ENCODE measurements around the gene GAS7.

Gene GAS7

DNA sequence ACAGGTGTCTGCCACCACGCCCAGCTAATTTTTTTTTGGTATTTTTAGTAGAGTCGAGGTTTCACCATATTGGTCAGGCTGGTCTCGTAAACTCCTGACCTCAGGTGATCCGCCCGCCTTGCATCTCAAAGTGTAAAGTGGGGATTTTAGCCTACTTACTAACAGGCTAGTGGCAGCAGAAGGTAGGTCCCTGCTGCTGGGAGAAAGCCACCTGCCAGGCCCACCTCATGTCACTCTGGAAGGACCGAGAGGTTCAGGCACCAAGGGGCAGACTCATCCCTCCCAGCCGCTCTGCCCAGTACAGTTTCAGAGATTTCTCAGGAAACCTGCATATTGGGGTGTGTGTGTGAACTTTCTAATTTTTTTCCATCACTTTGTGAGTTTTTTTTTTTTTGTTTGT is 291.3 kb downstream of the GAS7 start:
- DNase-seq: no peak

DNA sequence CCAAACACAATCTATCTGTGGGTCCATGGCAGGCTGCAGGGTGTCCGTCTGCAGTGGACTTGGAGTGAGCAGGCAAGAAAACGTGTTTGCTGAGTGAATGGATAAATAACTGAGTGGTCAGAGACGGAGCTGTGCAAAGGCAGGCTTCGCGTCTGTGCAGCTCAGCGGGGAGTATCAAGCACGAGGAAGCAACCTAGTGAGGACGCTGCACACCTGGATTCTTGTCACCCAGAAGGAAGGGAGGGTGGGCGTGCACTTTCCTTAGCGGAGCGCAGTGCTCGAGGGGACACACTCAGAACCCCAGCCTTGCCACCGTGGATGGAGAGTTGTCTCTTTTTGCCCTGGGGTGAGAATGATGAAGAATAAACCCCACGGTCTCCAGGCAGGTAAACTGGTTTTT is 291.8 kb downstream of the GAS7 start:
- no peak for DNase-seq

DNA sequence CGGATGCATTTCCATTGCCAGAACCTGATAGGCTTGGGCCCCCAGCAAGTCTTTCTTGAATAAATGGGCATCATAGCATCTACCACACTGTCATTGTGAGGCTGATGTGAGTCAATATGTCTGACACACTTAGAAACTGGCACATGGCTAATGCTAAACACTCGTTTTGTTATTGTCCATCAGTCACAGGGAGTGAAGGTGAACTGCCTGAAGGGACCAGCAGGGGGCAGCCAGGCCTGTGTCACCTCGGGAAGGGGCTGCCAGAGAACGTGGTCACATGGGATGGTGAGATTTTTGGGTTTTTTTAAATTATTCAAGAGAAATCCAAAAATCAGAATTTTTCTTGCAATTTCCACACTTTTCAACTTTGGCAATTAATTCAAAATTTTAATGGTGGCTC is 292.5 kb downstream of the GAS7 start:
- no peak for DNase-seq

DNA sequence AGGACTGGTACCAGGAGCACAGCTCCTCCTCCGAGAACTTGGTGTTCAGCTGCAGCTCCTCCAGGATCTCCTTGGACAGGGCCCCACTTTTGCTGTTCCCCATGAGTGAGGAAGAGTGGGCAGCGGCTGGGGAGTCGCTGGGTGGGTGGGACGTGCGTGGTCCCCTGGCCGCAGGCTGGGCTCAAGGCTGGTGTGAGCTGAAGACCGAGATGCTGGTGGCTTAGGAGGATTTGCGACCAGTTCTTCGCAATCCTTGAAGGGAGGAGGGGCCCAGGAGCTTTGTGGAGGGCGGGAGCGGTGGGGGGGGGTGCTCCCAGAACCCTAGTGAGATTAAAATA is 293.4 kb downstream of the GAS7 start, which contains the start of gene RCVRN:
RCVRN (minus strand) TSS at position 194 of the 338 bp plus-strand sequence; CDS start at position 103, 91 bp downstream.
- DNase-seq: no peak

GRCh38 chr17:9904277-9905077 is 293.9 kb downstream of the GAS7 start:
- no peak for DNase-seq

- DNase-seq: no peak
Measured at GRCh38 chr17:9902120-9902519, 296.3 kb downstream of the GAS7 start.

GRCh38 chr17:9900784-9901183 is 297.6 kb downstream of the GAS7 start:
- DNase-seq: no peak

DNA sequence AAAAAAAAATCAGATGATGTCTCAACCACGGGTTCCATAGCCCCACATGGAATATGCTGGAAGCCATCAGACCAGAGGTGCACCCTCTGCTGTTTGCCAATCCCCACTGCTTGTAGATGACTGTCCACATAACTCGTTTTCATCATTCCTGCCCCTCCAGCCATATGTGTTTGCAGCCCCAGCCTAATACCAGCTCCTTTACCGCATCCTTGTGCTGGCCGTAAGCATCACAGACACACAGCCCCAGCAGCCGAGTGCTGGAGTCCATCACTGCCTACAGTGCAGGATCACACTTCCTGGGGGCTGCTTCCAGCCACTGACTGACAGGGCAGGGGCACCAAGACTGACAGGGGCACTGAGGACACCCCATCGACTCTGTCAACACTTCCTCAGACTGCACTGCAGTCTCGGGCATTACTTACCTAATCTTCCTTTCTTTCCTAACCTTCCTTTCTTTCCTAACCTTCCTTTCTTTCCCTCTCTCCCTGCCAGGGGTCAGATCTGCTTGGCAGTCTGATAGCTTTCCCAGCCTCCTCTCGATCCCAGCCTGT is 298.3 kb downstream of the GAS7 start:
- no peak for DNase-seq

DNA sequence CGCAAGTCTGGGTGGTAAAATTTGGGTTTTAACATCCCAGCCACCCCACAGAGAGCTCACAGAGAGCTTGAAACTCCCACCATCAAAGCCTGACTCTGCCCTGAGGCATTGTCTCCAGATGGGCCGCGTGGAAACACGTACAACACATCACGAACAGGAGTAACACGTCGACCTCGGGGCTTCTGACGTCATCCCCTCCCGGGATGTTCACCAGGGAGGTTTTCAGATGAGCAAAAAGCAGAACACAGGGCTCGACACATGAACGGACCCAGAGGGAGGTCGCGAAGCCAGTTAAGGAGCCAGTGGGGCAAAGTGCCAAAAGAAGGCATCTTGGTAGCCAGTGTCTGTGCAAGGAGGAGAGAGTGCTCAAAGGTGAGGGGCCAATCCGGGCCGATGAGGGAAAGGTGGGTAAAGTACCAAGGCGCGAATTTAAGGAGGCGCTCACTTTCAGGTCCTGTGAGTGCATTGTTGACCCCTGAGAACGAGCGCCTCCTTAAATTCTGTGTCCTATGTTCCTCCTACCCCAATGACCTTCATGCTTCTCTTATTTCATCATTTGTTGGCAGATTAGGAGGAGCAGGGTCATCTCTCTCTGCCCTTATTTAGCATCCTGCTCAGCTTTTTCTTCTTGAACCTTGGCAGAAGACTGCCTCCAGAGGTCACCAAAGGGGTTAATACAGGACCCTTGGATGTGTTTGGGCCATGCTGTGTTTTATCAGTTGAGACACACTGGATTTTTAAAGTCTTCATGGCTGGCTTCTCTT is 298.9 kb downstream of the GAS7 start:
- DNase-seq: no peak

DNA sequence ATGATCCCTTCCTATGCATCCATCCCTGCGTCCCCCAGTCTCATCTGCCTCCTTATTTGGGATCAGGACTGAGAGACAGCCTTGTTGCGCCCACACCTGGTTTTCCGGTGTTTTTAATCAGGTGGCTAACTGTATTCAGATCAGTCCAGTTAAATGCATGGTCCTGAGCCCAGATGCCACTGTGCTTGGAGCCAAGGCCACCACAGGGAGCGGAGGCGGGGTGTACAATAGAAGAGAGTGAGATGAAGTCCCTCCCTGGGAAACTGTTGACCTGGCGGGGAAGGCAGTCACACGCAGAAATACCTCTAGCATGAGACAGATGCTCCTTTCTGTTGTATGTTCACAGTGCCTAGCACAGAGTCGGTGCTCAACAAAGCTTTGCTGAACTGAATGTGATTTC is 299.6 kb downstream of the GAS7 start:
- no peak for DNase-seq

GRCh38 chr17:9897372-9897968 is 300.9 kb downstream of the GAS7 start:
- DNase-seq: no peak

DNA sequence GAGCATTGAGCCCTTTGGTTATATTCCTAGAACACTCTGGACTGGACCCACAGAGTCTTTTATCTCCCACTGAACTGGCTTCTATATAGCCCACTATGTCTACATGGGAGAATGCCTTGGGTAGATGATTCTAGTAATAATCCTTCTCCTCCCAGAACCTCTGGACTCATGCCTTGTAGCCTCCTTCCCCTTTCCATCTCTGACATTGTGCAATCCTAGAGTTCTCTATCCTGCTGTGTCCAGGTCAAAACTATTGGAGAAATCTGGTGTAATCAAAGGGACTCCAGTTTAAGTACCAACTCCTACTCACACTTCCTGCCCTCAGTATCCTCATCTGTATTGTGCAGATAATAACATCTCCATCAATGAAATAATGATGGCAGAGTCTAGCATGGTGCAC is 302.5 kb downstream of the GAS7 start:
- no peak for DNase-seq

DNA sequence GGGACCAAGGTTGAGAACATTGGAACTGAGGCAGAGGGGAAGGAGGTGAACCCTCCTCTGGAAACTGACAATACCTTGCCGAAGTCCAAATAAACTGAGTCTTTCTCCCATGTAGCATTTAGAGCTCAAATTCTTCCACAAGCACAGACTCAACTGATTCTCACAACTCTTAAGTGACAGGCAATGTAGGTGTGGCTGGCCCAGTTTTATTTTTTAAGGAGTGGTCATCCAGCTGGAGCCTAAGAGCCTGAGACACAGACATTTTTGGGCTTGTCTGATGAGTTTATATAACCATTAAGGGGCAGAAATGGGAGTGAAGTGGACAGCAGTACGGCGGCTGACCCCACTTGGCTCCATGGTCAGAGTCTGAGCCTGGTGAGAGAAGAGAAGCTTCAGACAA is 304.2 kb downstream of the GAS7 start:
- DNase-seq: no peak

GRCh38 chr17:9893411-9894012 is 304.9 kb downstream of the GAS7 start:
- DNase-seq: no peak

- no peak for DNase-seq
Measured at GRCh38 chr17:9890124-9890523, 308.3 kb downstream of the GAS7 start.

DNA sequence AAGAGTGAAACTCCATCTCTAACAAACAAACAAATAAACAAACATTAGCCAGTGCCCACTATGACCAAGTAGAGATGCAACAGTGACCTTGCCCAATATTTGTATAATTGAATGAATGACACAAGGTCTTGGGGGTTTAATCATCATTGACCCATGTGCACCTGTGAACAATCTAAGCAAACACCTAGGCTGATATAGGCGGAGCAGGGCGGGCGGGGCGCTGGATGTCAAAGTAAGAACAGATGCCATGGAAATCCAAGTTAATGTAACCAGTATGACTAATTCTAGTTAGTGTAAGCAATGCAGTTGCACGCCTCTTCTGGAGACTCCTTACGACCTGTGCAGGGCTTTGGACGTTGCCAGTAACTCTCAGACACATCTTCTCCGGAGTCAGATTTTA is 310.9 kb downstream of the GAS7 start:
- no peak for DNase-seq

DNA sequence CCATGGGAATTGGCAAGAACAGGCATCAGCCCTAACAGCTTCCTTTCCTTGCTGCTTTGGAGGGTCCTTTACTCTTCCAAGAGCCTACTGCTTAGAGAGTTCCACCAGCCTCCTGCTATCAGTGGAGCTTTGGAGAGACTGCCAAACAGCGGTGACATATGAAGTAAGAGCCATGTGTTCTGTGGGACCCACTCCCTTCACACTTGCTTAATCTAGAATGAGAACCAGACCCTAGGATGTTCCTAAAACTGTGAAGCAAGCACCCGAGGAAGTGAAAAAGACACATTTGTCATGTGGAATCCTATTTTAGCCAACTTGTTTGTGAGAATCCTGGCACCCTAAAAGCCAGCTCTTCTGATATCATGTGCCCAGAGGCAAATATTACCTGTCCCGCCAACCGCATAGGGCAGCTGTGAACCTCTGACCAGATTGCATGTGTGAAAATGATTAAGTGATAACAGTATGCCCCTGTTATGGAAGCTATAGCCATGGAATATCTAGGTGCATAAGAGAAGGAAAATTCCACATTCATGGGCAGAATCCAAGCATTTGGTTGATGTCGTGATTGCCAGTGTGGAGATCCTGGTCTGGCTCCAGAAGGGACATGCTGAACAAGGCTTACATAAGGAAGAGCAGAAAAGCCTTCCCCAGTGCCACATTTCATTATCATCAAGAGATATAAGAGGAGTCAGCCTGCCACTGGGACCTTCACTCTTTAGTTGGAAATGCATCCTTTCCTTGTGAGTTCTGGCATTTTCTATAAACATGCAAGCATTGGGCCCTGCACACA is 312.1 kb downstream of the GAS7 start:
- no peak for DNase-seq

GRCh38 chr17:9883451-9883850 is 315.0 kb downstream of the GAS7 start:
- no peak for DNase-seq

- no peak for DNase-seq
Measured at GRCh38 chr17:9880582-9880999, 317.8 kb downstream of the GAS7 start.

GRCh38 chr17:9878786-9879525 is 319.4 kb downstream of the GAS7 start:
- DNase-seq: no peak

DNA sequence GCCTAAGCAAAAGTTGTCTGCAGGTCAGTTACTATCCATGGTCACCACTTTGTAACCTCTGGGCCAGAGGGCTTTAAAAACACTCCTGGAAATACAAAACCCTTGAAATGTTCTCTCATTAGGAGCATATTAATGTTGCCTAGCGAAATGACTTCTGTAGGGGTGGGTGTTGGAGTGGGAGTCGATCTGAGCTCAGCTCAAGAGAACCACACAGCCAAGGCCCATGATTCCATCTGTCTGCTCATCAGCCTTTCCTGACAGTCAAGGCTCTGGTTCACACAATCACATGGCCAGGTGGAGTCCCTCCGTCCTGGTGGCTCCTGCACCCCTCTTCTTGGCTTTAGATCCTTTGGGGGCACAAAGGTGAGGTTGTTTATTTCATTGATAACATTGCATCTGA is 320.1 kb downstream of the GAS7 start:
- no peak for DNase-seq

DNA sequence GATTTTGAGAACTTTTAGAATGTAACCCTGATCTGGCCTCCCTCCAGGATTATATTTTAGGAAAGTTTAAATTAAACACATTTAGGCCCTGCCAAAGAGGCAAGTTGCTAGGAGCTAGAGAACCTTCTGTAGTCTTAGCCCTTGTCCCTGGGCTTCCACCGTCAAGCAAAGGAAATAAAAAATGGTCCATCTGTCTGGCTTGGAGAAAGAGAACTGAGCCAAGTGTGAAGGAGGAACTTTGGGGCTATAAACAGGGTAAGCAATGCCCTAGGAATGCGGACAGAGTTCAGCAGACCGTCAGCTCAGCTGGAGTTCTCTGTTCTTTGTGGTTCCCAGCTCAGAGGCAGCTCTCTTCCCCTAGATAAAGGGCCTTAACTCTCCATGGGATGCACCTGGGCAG is 323.0 kb downstream of the GAS7 start:
- no peak for DNase-seq
